Liver (tissue), 3 donors: ENCODE measurements around the gene UQCRFS1.

Source experiments
- ATF3 ChIP-seq: IDR thresholded peaks from 2 replicates; pipeline ENCODE4 v1.6.1; 2016; ENCODE audit warnings: antibody characterized with exemption
- CTCF ChIP-seq: fragments of 150-350 bp; IDR thresholded peaks from 2 replicates; pipeline ENCODE4 v1.5.1; 2017; ENCODE audit warnings: improper control_type of control experiment, low read depth, low read length; ENCODE audit not compliant: missing input control
- EGR1 ChIP-seq, 2 donors: IDR thresholded peaks; 2 replicates each; pipeline ENCODE4 v1.6.1; 2016 to 2018; ENCODE audit warnings: antibody characterized with exemption in 2 of 2, low read depth in 2 of 2
- FOXA1 ChIP-seq: IDR thresholded peaks from 2 replicates; pipeline ENCODE4 v1.6.1; 2016; ENCODE audit warnings: antibody characterized with exemption
- FOXA2 ChIP-seq: IDR thresholded peaks from 2 replicates; pipeline ENCODE4 v1.6.1; 2016; ENCODE audit warnings: antibody characterized with exemption
- JUND ChIP-seq, 2 donors: IDR thresholded peaks; 2 replicates each; pipeline ENCODE4 v1.6.1; 2016; ENCODE audit warnings: antibody characterized with exemption in 2 of 2
- RAD21 ChIP-seq, 2 donors: IDR thresholded peaks; 2 replicates each; pipeline ENCODE4 v1.6.1; 2016; ENCODE audit warnings: antibody characterized with exemption in 2 of 2, mild to moderate bottlenecking in 2 of 2
- REST ChIP-seq: IDR thresholded peaks from 2 replicates; pipeline ENCODE4 v1.6.1; 2016; ENCODE audit warnings: antibody characterized with exemption, mild to moderate bottlenecking
- RXRA ChIP-seq, 2 donors: IDR thresholded peaks; 2 replicates each; pipeline ENCODE4 v1.6.1; 2017 to 2018; ENCODE audit warnings: antibody characterized with exemption in 2 of 2, mild to moderate bottlenecking in 1 of 2
- SP1 ChIP-seq: IDR thresholded peaks from 2 replicates; pipeline ENCODE4 v1.6.1; 2018; ENCODE audit warnings: antibody characterized with exemption, mild to moderate bottlenecking
- TAF1 ChIP-seq: conservative IDR thresholded peaks from 2 replicates; pipeline ENCODE4 v1.6.1; 2016; ENCODE audit warnings: antibody characterized with exemption, mild to moderate bottlenecking
- YY1 ChIP-seq: IDR thresholded peaks from 2 replicates; pipeline ENCODE4 v1.6.1; 2016; ENCODE audit warnings: antibody characterized with exemption, mild to moderate bottlenecking
- ZBTB33 ChIP-seq: IDR thresholded peaks from 2 replicates; pipeline ENCODE4 v1.6.1; 2016; ENCODE audit warnings: antibody characterized with exemption
- TF ChIP-seq, protein P1 (sequence below): IDR thresholded peaks from 2 replicates; pipeline ENCODE4 v1.6.1; 2016; ENCODE audit warnings: antibody characterized with exemption
- donor health status: healthy.
- donor health status: healthy.

- no peak for TF ChIP-seq CTCF
- TF ChIP-seq, protein P1, sequence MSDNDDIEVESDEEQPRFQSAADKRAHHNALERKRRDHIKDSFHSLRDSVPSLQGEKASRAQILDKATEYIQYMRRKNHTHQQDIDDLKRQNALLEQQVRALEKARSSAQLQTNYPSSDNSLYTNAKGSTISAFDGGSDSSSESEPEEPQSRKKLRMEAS, result no peak
- TF ChIP-seq REST, result no peak
- no peak for TF ChIP-seq SP1
- no peak for TF ChIP-seq TAF1
- no peak for TF ChIP-seq RAD21 (IDR thresholded peaks at IDR 0.05)
- no peak for TF ChIP-seq FOXA2
- TF ChIP-seq ATF3, result no peak
- no peak for TF ChIP-seq EGR1 (IDR thresholded peaks at IDR 0.05; ENCODE audit: low read depth in 2 of 2)
- TF ChIP-seq YY1, result no peak
- no peak for TF ChIP-seq FOXA1
- no peak for TF ChIP-seq JUND (IDR thresholded peaks at IDR 0.05)
- TF ChIP-seq RXRA (IDR thresholded peaks at IDR 0.05), result no peak
- TF ChIP-seq ZBTB33, result no peak
Measured at GRCh38 chr19:29233591-29233990, 20.6 kb upstream of the UQCRFS1 start.
